Endothelial cell of umbilical vein (primary cell): ENCODE measurements around the gene DDX10. TPM values are rescaled to one million over a fixed set of nuclear protein-coding genes. Genes with fewer than 3 reads are reported as not detected.

Source experiments
- BruUV-seq: library from RNA; stranded (reverse); fragments of 400-500 nt; replicated peaks from 2 replicates; lab custom pipeline; 2021; lab: Mats Ljungman, UMichigan
- CTCF ChIA-PET: fragments of 300-600, 350-600 bp; sonication (Branson Sonifier 250); formaldehyde crosslinking; loops from one replicate; lab custom pipeline; 2021; ENCODE audit warnings: antibody characterized with exemption, inconsistent platforms; lab: Charles Lee
- POLR2A ChIA-PET: fragments of 300-600, 350-600 bp; sonication (Branson Sonifier 250); formaldehyde crosslinking; loops from one replicate; lab custom pipeline; 2021; ENCODE audit warnings: antibody characterized with exemption, inconsistent platforms; lab: Charles Lee
- DNase-seq: peaks from one replicate; pipeline ENCODE4 v3.0.0-alpha.2; 2011; ENCODE audit warnings: low read depth, low spot score
- FAIRE-seq: peaks from 2 replicates; lab custom pipeline; 2011; peaks lifted over from hg19 to GRCh38; lab: Jason Lieb, UNC
- H2AFZ ChIP-seq: 2 replicates; pipeline ENCODE4 v1.6.0; 2012; ENCODE audit warnings: low read depth, low read length, control low read depth, inconsistent platforms
- H3K27ac ChIP-seq: 2 replicates; pipeline ENCODE4 v1.5.1; 2011; ENCODE audit warnings: low read depth, mild to moderate bottlenecking, control low read depth, low read length, moderate library complexity; ENCODE audit not compliant: insufficient read depth
- H3K27me3 ChIP-seq, 2 experiments: 2 replicates each; pipeline versions ENCODE4 v1.6.0 to v1.6.1; 2011; ENCODE audit warnings: low read length in 2 of 2, mixed read lengths in 1 of 2; ENCODE audit not compliant: control insufficient read depth in 2 of 2, insufficient read depth in 2 of 2
- H3K36me3 ChIP-seq, 2 experiments: 2 replicates in 1 of 2; 3 replicates in 1 of 2; pipeline ENCODE4 v1.5.1; 2011; ENCODE audit warnings: low read length in 2 of 2, mild to moderate bottlenecking in 1 of 2, moderate library complexity in 1 of 2; ENCODE audit not compliant: control insufficient read depth in 2 of 2, insufficient read depth in 2 of 2; ENCODE audit errors: extremely low read depth in 1 of 2
- H3K4me1 ChIP-seq: 3 replicates; pipeline ENCODE4 v1.5.1; 2011; ENCODE audit warnings: mild to moderate bottlenecking, low read length; ENCODE audit not compliant: control insufficient read depth, insufficient read depth; ENCODE audit errors: extremely low read depth
- H3K4me2 ChIP-seq: 2 replicates; pipeline ENCODE4 v1.6.1; 2011; ENCODE audit warnings: low read length, control low read depth, mixed read lengths; ENCODE audit not compliant: insufficient read depth
- H3K4me3 ChIP-seq, 3 experiments: fragments of 200-600 bp in 1 of 3; sonication (generic), shearing (Covaris generic) in 1 of 3; replicated peaks in 1 of 3; 2 replicates each; pipeline ENCODE4 v1.5.1; 2011 to 2016; ENCODE audit warnings: control low read depth in 3 of 3, low read length in 3 of 3, mild to moderate bottlenecking in 2 of 3, inconsistent platforms in 1 of 3, low read depth in 1 of 3, moderate library complexity in 1 of 3; ENCODE audit not compliant: insufficient read depth in 1 of 3
- H3K79me2 ChIP-seq: 2 replicates; pipeline ENCODE4 v1.6.0; 2012; ENCODE audit warnings: low read length, inconsistent platforms; ENCODE audit not compliant: control insufficient read depth, insufficient read depth
- H3K9ac ChIP-seq: replicated peaks from 2 replicates; pipeline ENCODE3; 2011; ENCODE audit warnings: low read length, control low read depth; ENCODE audit not compliant: insufficient read depth; ENCODE audit errors: extremely low read depth
- H3K9me1 ChIP-seq: replicated peaks from 3 replicates; pipeline ENCODE4 v1.6.0; 2011; ENCODE audit warnings: mild to moderate bottlenecking, low read length; ENCODE audit not compliant: control insufficient read depth, insufficient read depth; ENCODE audit errors: extremely low read depth
- H3K9me3 ChIP-seq: replicated peaks from 2 replicates; pipeline ENCODE4 v1.5.1; 2012; ENCODE audit warnings: low read length, inconsistent platforms; ENCODE audit not compliant: control insufficient read depth, insufficient read depth
- H4K20me1 ChIP-seq: replicated peaks from 2 replicates; pipeline ENCODE3; 2011; ENCODE audit warnings: mild to moderate bottlenecking, low read length; ENCODE audit not compliant: control insufficient read depth, insufficient read depth; ENCODE audit errors: extremely low read depth
- CTCF ChIP-seq, 2 donors: IDR thresholded peaks; 1 replicate in 1 of 2; 2 replicates in 1 of 2; pipeline ENCODE4 v1.5.1; 2011; ENCODE audit warnings: low read length in 2 of 2, mild to moderate bottlenecking in 2 of 2, moderate library complexity in 2 of 2, control low read depth in 1 of 2, inconsistent platforms in 1 of 2, low read depth in 1 of 2; ENCODE audit not compliant: insufficient read depth in 1 of 2; ENCODE audit errors: extremely low read depth in 1 of 2
- EZH2 ChIP-seq: IDR thresholded peaks from 2 replicates; pipeline ENCODE4 v1.6.1; 2012; ENCODE audit warnings: borderline replicate concordance, low read depth, mild to moderate bottlenecking, moderate library complexity, low read length, inconsistent platforms; ENCODE audit not compliant: severe bottlenecking
- FOS ChIP-seq: IDR thresholded peaks from 2 replicates; pipeline ENCODE4 v1.6.1; 2011; ENCODE audit warnings: mild to moderate bottlenecking, low read length, moderate library complexity, borderline replicate concordance; ENCODE audit not compliant: insufficient read depth
- MYC ChIP-seq: IDR thresholded peaks from one replicate; pipeline ENCODE4 v1.6.1; 2011; ENCODE audit warnings: mild to moderate bottlenecking, low read depth, low read length
- dilution Hi-C: fragments of 300-500 bp; cut with MboI; formaldehyde crosslinking; loops from one replicate; pipeline ENCODE4 v1.15.0; 2019; ENCODE audit warnings: low sequenced_read_pairs; ENCODE audit not compliant: extremely low pct_ligation_motif_present
- intact Hi-C: fragments of 100-400 bp; cut with micrococcal nuclease; formaldehyde crosslinking; loops from one replicate; pipeline ENCODE4 v1.10.0; 2022
- polyA plus RNA-seq, 4 experiments: library from polyadenylated mRNA; depleted of rRNA in 3 of 4; stranded (reverse) in 3 of 4; unstranded in 1 of 4; fragments of >200 nt; gene quantifications; 2 replicates each; pipeline versions ENCODE4 v1.2.1 to v1.2.3, GENCODE V29; 2011 to 2012; ENCODE audit warnings: missing spikeins in 1 of 4
- total RNA-seq: library from RNA; stranded (reverse); gene quantifications from 2 replicates; pipeline ENCODE4 v1.2.3, GENCODE V29; 2021

DDX10 gene
- total and polyA plus RNA-seq, 2 donors (not counting 3 experiments of a cell fraction or from before 2014, with no cell fraction given): 29.8 to 35.2 TPM

GRCh38 chr11:108939135-108939534 lies 274.3 kb downstream of the DDX10 start:
- Histone ChIP-seq H4K20me1 (no peaks in the 10 kb centered on the region), H3K27ac (no peak overlapping the region), H3K79me2 (no peaks in the 10 kb centered on the region), H3K4me2 (no peak overlapping the region), H3K9me1 (no peaks in the 10 kb centered on the region), H3K9ac (no peak overlapping the region), H2AFZ (no peak overlapping the region), H3K36me3 (no peaks in the 10 kb centered on the region), H3K27me3 (no peaks in the 10 kb centered on the region), H3K9me3 (no peaks in the 10 kb centered on the region), H3K4me3 (no peak overlapping the region), H3K4me1 (no peaks in the 10 kb centered on the region)
- BruUV-seq: no TSS peak
- dilution Hi-C loops: no loop called here
- no peak for DNase-seq
- intact Hi-C loops: no loop called here
- CTCF ChIA-PET: interaction anchor here (1.0 kb wide), 1 partner anchor 14 kb away, joined by 4 read pairs; no protein-coding TSS in a partner anchor
- TF ChIP-seq FOS: no peak
- TF ChIP-seq CTCF (IDR thresholded peaks at IDR 0.05; ENCODE audit: extremely low read depth in 1 of 2, insufficient read depth in 1 of 2, low read depth in 1 of 2, low read length in 2 of 2): no peak
- POLR2A ChIA-PET: no interaction called here
- FAIRE-seq: no peak

DNA sequence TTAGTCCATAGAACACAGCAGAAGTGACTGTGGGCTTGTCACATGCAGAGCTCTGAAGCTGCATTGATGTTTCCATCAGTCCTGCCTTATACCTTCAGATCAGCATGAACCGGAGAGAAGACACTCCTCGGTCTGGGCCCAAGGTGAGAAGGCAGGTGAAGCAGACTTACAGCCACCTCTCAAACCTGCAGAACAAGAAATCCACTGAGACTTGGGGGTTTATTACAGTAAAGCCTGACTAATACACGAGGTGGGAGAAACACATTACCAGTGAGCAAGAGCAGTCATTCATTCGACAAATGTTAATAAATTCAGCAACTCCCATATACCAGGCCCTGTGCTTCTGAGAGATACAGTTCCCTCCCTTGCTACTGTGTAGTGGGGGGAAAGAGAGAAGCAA lies 279.0 kb downstream of the DDX10 start:
- FAIRE-seq: no peak
- Histone ChIP-seq H3K27ac (no peak overlapping the region), H3K27me3 (no peaks in the 10 kb centered on the region), H3K4me3 (no peak overlapping the region), H3K4me1 (peaks cover 3% of the 10 kb centered on the region), H3K4me2 (no peak overlapping the region), H2AFZ (no peak overlapping the region), H3K36me3 (no peaks in the 10 kb centered on the region), H3K79me2 (no peaks in the 10 kb centered on the region), H3K9me1 (no peaks in the 10 kb centered on the region), H4K20me1 (no peaks in the 10 kb centered on the region), H3K9me3 (no peaks in the 10 kb centered on the region), H3K9ac (no peak overlapping the region)
- BruUV-seq: no TSS peak
- dilution Hi-C loops (no loop called here), intact Hi-C loops (loop anchor here (10.0 kb wide), 1 partner anchor 1889 kb away; no protein-coding TSS in a partner anchor)
- TF ChIP-seq EZH2 (no peak), MYC (no peak), CTCF (IDR thresholded peaks at IDR 0.05; ENCODE audit: extremely low read depth in 1 of 2, insufficient read depth in 1 of 2, low read depth in 1 of 2, low read length in 2 of 2) (no peak)
- POLR2A ChIA-PET: no interaction called here
- no peak for DNase-seq
- CTCF ChIA-PET: no interaction called here
